Vagina (tissue), 2 donors: ENCODE results near the gene REC8.

Source experiments
- POLR2AphosphoS5 ChIP-seq, 2 donors: sonication (generic); formaldehyde crosslinking; IDR thresholded peaks; one replicate each; pipeline ENCODE4 v1.9.0; 2017; ENCODE audit warnings: antibody characterized with exemption in 2 of 2, mild to moderate bottlenecking in 2 of 2, low read depth in 1 of 2; ENCODE audit not compliant: insufficient read depth in 1 of 2
- TF ChIP-seq, protein P1 (sequence below), 3 experiments: fragments of 450-650 bp in 2 of 3; fragments of 200-600 bp in 1 of 3; sonication (generic) in 1 of 3; IDR thresholded peaks; one replicate each; pipeline ENCODE4 v1.5.1; 2017 to 2019; ENCODE audit warnings: antibody characterized with exemption in 3 of 3, mild to moderate bottlenecking in 2 of 3, moderate library complexity in 2 of 3

DNA sequence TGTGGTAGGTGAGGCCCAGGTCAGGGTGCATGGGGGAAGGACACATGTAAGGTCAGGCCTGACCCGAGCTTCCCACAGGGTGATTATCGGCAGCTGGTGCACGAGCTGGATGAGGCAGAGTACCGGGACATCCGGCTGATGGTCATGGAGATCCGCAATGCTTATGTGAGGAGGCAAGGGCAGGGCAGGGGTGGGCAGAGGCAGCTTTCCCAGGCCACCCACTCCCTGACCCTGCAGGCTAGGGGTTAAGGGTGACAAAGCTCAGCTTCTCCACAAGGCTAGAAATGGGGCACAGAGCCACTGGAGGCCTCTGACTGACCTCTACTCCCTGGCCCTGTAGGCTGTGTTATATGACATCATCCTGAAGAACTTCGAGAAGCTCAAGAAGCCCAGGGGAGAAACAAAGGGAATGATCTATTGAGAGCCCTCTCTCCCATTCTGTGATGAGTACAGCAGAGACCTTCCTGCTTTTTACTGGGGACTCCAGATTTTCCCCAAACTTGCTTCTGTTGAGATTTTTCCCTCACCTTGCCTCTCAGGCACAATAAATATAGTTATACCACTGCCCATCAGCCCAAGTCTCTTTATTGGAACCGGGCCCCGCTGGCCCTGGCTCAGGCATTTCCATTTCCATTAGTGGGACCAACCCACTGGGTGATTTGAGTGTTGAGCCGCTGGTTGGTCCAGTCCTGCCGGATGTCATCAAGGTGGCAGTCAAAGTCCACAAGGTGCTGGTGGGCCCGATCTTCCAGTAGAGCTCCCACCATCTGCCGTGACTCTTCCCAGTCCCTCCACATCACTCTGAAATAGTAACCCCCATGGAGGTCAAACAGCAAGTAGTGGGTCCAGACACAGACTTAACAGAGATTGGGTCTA, 33.2 kb upstream of the REC8 start:
- TF ChIP-seq, protein P1, sequence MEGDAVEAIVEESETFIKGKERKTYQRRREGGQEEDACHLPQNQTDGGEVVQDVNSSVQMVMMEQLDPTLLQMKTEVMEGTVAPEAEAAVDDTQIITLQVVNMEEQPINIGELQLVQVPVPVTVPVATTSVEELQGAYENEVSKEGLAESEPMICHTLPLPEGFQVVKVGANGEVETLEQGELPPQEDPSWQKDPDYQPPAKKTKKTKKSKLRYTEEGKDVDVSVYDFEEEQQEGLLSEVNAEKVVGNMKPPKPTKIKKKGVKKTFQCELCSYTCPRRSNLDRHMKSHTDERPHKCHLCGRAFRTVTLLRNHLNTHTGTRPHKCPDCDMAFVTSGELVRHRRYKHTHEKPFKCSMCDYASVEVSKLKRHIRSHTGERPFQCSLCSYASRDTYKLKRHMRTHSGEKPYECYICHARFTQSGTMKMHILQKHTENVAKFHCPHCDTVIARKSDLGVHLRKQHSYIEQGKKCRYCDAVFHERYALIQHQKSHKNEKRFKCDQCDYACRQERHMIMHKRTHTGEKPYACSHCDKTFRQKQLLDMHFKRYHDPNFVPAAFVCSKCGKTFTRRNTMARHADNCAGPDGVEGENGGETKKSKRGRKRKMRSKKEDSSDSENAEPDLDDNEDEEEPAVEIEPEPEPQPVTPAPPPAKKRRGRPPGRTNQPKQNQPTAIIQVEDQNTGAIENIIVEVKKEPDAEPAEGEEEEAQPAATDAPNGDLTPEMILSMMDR (IDR thresholded peaks at IDR 0.05), result no peak
- TF ChIP-seq POLR2AphosphoS5 (IDR thresholded peaks at IDR 0.05; ENCODE audit: insufficient read depth in 1 of 2, low read depth in 1 of 2), result no peak
